Aorta (tissue), 5 donors: ENCODE data around the gene NELL1. TPM values are rescaled to one million over a fixed set of nuclear protein-coding genes. Genes with fewer than 3 reads are reported as not detected.
"Not testable (repeated sequence)": the region's sequence is repeated elsewhere in the genome, so short reads cannot be mapped to it uniquely, and the experiment has no call there.

Experiments
- ATAC-seq: fragments of 200-7000 bp; cut with Tn5 transposase; one replicate; pipeline ENCODE4 v1.9.1; 2022; ENCODE audit warnings: moderate library complexity; ENCODE audit not compliant: low FRiP score
- DNase-seq, 2 donors: peaks; one replicate each; pipeline ENCODE4 v3.0.0-alpha.2; 2020
- H3K27ac ChIP-seq, 2 donors: one replicate each; pipeline ENCODE4 v1.5.1; 2013; ENCODE audit warnings: low read length in 2 of 2, mild to moderate bottlenecking in 2 of 2, moderate library complexity in 2 of 2, control low read depth in 1 of 2, inconsistent platforms in 1 of 2, low read depth in 1 of 2
- H3K27me3 ChIP-seq, 2 donors: one replicate each; pipeline ENCODE4 v1.6.1; 2013; ENCODE audit warnings: control low read depth in 1 of 2, low read length in 1 of 2, mild to moderate bottlenecking in 1 of 2, moderate library complexity in 1 of 2; ENCODE audit not compliant: insufficient read depth in 2 of 2, control insufficient read depth in 1 of 2
- H3K36me3 ChIP-seq, 2 donors: one replicate each; pipeline ENCODE4 v1.6.1; 2013; ENCODE audit warnings: control low read depth in 1 of 2, low read length in 1 of 2, mild to moderate bottlenecking in 1 of 2; ENCODE audit not compliant: insufficient read depth in 2 of 2, control insufficient read depth in 1 of 2
- H3K4me1 ChIP-seq, 2 donors: one replicate each; pipeline ENCODE4 v1.6.1; 2013; ENCODE audit warnings: low read length in 2 of 2, control low read depth in 1 of 2, mild to moderate bottlenecking in 1 of 2, moderate library complexity in 1 of 2; ENCODE audit not compliant: insufficient read depth in 2 of 2, control insufficient read depth in 1 of 2
- H3K4me3 ChIP-seq, 2 donors: one replicate each; pipeline ENCODE4 v1.5.1; 2013; ENCODE audit warnings: low read length in 2 of 2, control low read depth in 1 of 2, mild to moderate bottlenecking in 1 of 2
- H3K9me3 ChIP-seq: one replicate; pipeline ENCODE4 v1.6.1; 2013; ENCODE audit warnings: mild to moderate bottlenecking, low read length; ENCODE audit not compliant: control insufficient read depth
- WGBS, 2 donors: extraction: QIAGEN DNeasy Blood & Tissue Kit; methylation state at CpG; one replicate each; pipeline ENCODE4 v1.1.7; 2013; 5-methylcytosine and 5-hydroxymethylcytosine counted together
- intact Hi-C, 2 donors: fragments of 100-400 bp; cut with DNase I; formaldehyde crosslinking; loops; one replicate each; pipeline versions ENCODE4 v1.14.2 to v1.15.0; 2022
- polyA plus RNA-seq, 2 donors: library from polyadenylated mRNA; stranded (reverse); fragments of 200-250 nt; gene quantifications; one replicate each; pipeline ENCODE4 v1.2.3, GENCODE V29; 2013
- total RNA-seq, 2 donors: library from RNA; stranded (reverse); fragmentation: NEBNext Ultra II Directional; extraction: Animal tissue kit (Norgen Biotek cat#: 25700); gene quantifications; one replicate each; pipeline ENCODE4 v1.2.1, GENCODE V29; 2021
- donor health status: healthy with polysubstance abuse.
- donor health status: Bipolar disorder and iron deficiency.
- donor health status: DM: no; HTN: no; CAD: no.
- donor health status: DM: no; HTN: no; CAD: no.
- donor health status: DM: yes; HTN: yes; CAD: no.

The NELL1 gene
- total and polyA plus RNA-seq, 4 donors, result 0.88 TPM; not detected in 3

- ATAC-seq, result no peak
- 48 to 68% methylated on average over 1 of the region's 1 CpG for WGBS, 2 donors
- no peaks in the 10 kb centered on the region for H3K36me3 ChIP-seq
- DNase-seq, result no peak
- H3K9me3 ChIP-seq, result no peaks in the 10 kb centered on the region
- no peak overlapping the region for H3K27ac ChIP-seq
- H3K4me1 ChIP-seq, result no peaks in the 10 kb centered on the region
- no peak overlapping the region for H3K4me3 ChIP-seq
- intact Hi-C loops, result no loop called here
- peaks cover 0 to 3% of the 10 kb centered on the region in 2 donors for H3K27me3 ChIP-seq
Observed at GRCh38 chr11:20854215-20854955, 185.0 kb downstream of the NELL1 start.

GRCh38 chr11:20861322-20861721 is 191.9 kb downstream of the NELL1 start:
- Histone ChIP-seq H3K4me1 (no peaks in the 10 kb centered on the region), H3K36me3 (no peaks in the 10 kb centered on the region), H3K4me3 (no peak overlapping the region), H3K27ac (no peak overlapping the region), H3K9me3 (no peaks in the 10 kb centered on the region), H3K27me3 (no peaks in the 10 kb centered on the region)
- intact Hi-C loops, result no loop called here
- DNase-seq (no peak), ATAC-seq (no peak)
- WGBS, 2 donors, result 77 to 79% methylated on average over 2 of the region's 2 CpGs

DNA sequence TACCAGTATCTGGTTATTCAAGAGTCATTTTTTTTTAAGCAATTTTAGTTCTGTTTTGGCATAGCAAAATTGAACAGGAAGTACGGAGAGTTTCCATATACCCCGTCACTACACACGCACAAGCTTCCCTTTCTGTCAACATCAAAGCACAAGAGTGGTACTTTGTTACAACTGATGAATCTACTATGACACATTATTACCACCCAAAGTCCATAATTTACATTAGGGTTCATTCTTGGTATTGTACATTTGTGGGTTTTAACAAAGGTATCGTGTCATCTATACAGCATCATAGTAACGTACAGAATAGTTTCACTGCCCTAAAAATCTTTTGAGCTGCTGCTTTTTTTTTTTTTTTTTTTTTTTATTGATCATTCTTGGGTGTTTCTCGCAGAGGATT is 192.9 kb downstream of the NELL1 start:
- H3K36me3 ChIP-seq, ATAC-seq, H3K4me3 ChIP-seq, H3K27me3 ChIP-seq, intact Hi-C loops, DNase-seq, H3K27ac ChIP-seq, H3K9me3 ChIP-seq, H3K4me1 ChIP-seq: not testable (repeated sequence)
- WGBS, 2 donors, result 81 to 83% methylated on average over 6 of the region's 6 CpGs

- Histone ChIP-seq H3K36me3 (no peaks in the 10 kb centered on the region), H3K4me1 (no peaks in the 10 kb centered on the region), H3K27me3 (no peaks in the 10 kb centered on the region), H3K4me3 (no peak overlapping the region), H3K27ac (no peak overlapping the region), H3K9me3 (no peaks in the 10 kb centered on the region)
- intact Hi-C loops, result no loop called here
- no peak for DNase-seq
- no peak for ATAC-seq
Observed at GRCh38 chr11:20864628-20865027, 195.2 kb downstream of the NELL1 start.

DNA sequence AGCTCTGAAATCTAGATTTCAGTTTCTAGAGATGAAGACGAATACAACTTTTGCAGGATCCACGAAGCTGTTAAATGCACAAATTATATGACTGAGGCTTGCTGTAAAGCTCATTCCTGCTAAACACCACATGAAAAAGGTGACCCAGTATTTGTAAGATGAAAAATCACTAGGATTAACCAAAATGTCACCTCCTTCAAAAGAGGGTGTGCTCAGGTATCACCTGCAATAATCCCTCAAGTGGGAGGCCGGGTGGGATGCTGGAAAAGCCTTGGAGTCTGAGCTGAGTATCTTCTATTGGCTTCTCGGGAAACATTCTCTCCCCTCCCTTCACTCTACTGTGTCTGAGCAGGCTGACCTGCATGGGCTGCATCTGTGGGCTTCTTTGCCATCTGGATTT is 195.8 kb downstream of the NELL1 start:
- DNase-seq, result no peak
- Histone ChIP-seq H3K36me3 (no peaks in the 10 kb centered on the region), H3K4me3 (no peak overlapping the region), H3K27ac (no peak overlapping the region), H3K4me1 (no peaks in the 10 kb centered on the region), H3K9me3 (no peaks in the 10 kb centered on the region), H3K27me3 (no peaks in the 10 kb centered on the region)
- intact Hi-C loops, result no loop called here
- WGBS, 2 donors, result 68 to 71% methylated on average over 4 of the region's 4 CpGs
- ATAC-seq, result no peak

DNA sequence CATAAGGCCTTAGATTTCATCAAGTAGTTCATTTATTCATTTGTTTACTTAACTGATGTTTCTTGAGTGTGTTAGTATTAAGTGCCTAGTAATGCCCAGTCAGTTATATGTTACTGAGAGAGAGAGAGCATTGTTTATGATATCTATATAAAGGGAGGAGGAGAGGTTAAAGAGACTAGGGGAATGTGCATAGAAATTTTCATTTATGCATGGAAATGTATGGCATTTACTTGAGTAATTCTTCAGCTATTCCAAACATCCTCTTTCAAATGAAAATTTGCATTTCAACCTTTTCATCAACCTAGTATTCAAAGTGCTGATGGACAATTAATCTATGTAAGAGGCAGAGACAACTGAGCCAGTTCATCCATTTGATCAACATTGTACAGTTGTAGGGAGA is 199.7 kb downstream of the NELL1 start:
- intact Hi-C loops, result no loop called here

GRCh38 chr11:20873054-20873453 is 203.7 kb downstream of the NELL1 start:
- H3K27ac ChIP-seq, result no peak overlapping the region
- no peak overlapping the region for H3K4me3 ChIP-seq
- ATAC-seq (no peak), DNase-seq (no peak)
- H3K9me3 ChIP-seq, result no peaks in the 10 kb centered on the region
- 1 to 4% methylated on average over 3 of the region's 3 CpGs for WGBS, 2 donors
- H3K27me3 ChIP-seq, result no peaks in the 10 kb centered on the region
- intact Hi-C loops, result no loop called here
- H3K4me1 ChIP-seq, result no peaks in the 10 kb centered on the region
- no peaks in the 10 kb centered on the region for H3K36me3 ChIP-seq

More for the DNA sequence above, 199.7 kb downstream of the NELL1 start:
- H3K36me3 ChIP-seq, result no peaks in the 10 kb centered on the region
- H3K4me3 ChIP-seq, result no peak overlapping the region
- H3K27me3 ChIP-seq, result no peaks in the 10 kb centered on the region
- ATAC-seq, result no peak
- H3K4me1 ChIP-seq, result no peaks in the 10 kb centered on the region
- no peaks in the 10 kb centered on the region for H3K9me3 ChIP-seq
- no peak overlapping the region for H3K27ac ChIP-seq
- no peak for DNase-seq

DNA sequence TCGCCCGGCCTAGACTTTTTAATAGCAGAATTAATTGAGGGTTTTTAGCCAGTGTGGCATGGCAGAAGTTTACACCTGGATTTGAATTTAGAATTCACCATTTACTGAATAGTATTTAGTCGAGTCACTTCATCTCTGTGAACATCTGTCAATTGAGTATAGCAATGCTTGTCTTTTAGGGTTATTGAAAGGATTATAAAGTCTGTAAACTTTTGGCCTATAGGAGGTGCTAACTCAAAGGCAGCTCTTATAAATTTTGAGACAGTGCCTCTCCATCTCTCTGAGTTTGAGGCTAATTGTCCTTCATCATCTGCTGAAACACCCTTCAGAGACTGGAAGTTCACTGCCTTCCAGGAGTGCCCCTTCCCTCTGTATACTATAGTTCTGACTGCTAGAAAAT is 205.0 kb downstream of the NELL1 start:
- DNase-seq (no peak), ATAC-seq (no peak)
- Histone ChIP-seq H3K9me3 (no peaks in the 10 kb centered on the region), H3K27me3 (no peaks in the 10 kb centered on the region), H3K36me3 (no peaks in the 10 kb centered on the region), H3K4me1 (no peaks in the 10 kb centered on the region), H3K27ac (no peak overlapping the region), H3K4me3 (no peak overlapping the region)
- WGBS, 2 donors, result 84 to 92% methylated on average over 3 of the region's 3 CpGs
- intact Hi-C loops, result no loop called here

GRCh38 chr11:20875889-20876288 is 206.5 kb downstream of the NELL1 start:
- ATAC-seq, result no peak
- intact Hi-C loops, result no loop called here
- no peaks in the 10 kb centered on the region for H3K27me3 ChIP-seq
- H3K9me3 ChIP-seq, result no peaks in the 10 kb centered on the region
- H3K4me1 ChIP-seq, result no peaks in the 10 kb centered on the region
- DNase-seq, result no peak
- no peaks in the 10 kb centered on the region for H3K36me3 ChIP-seq
- WGBS, 2 donors, result 13 to 28% methylated on average over 3 of the region's 3 CpGs
- no peak overlapping the region for H3K4me3 ChIP-seq
- H3K27ac ChIP-seq, result no peak overlapping the region
